Colonic mucosa (tissue), 4 donors: ENCODE results near the gene ADGRB3. TPM values are rescaled to one million over a fixed set of nuclear protein-coding genes. Genes with fewer than 3 reads are reported as not detected.
"Not testable (repeated sequence)": the region's sequence is repeated elsewhere in the genome, so short reads cannot be mapped to it uniquely, and the experiment has no call there.

Experiments used
- DNase-seq: peaks from one replicate; pipeline ENCODE4 v3.0.0-alpha.2; 2020
- H3K27ac ChIP-seq: fragments of 200-600 bp; one replicate; pipeline ENCODE4 v1.8.0; 2021
- H3K27me3 ChIP-seq: fragments of 200-600 bp; one replicate; pipeline ENCODE4 v1.8.0; 2021
- H3K36me3 ChIP-seq: fragments of 200-600 bp; one replicate; pipeline ENCODE4 v1.8.0; 2021
- H3K4me1 ChIP-seq: fragments of 200-600 bp; one replicate; pipeline ENCODE4 v1.8.0; 2021; ENCODE audit warnings: mild to moderate bottlenecking
- H3K4me3 ChIP-seq: fragments of 200-600 bp; one replicate; pipeline ENCODE4 v1.8.0; 2021
- H3K9ac ChIP-seq, 2 donors: one replicate each; pipeline ENCODE4 v1.7.0; 2013; ENCODE audit warnings: control low read depth in 2 of 2, low read depth in 2 of 2, low read length in 2 of 2
- H3K9me3 ChIP-seq: fragments of 200-600 bp; one replicate; pipeline ENCODE4 v1.8.0; 2021
- CTCF ChIP-seq: fragments of 200-600 bp; IDR thresholded peaks from one replicate; pipeline ENCODE4 v1.8.0; 2022; ENCODE audit warnings: antibody characterized with exemption, mild to moderate bottlenecking
- intact Hi-C: fragments of 100-400 bp; cut with DNase I; formaldehyde crosslinking; loops from one replicate; pipeline ENCODE4 v1.14.1; 2022
- total RNA-seq, 2 donors: library from RNA; stranded (reverse); fragmentation: NEBNext Ultra II Directional in 1 of 2; extraction: Animal tissue kit (Norgen Biotek cat#: 25700) in 1 of 2; gene quantifications; one replicate each; pipeline ENCODE4 v1.2.1, GENCODE V29; 2021
- donor health status: healthy.
- donor health status: DM: no; HTN: no; CAD: no.
- donor health status: DM: no; HTN: no; CAD: no.

ADGRB3 gene
- total RNA-seq, 2 donors from 2014 or later: 0.42 to 0.98 TPM

GRCh38 chr6:68876792-68877493 is 241.9 kb downstream of the ADGRB3 start:
- no peak for DNase-seq
- no peak overlapping the region for H3K4me3 ChIP-seq
- intact Hi-C loops: no loop called here
- TF ChIP-seq CTCF: no peak
- no peak overlapping the region for H3K27ac ChIP-seq
- H3K9ac ChIP-seq: no peak overlapping the region
- no peaks in the 10 kb centered on the region for H3K36me3 ChIP-seq
- H3K27me3 ChIP-seq: no peaks in the 10 kb centered on the region
- H3K4me1 ChIP-seq: no peaks in the 10 kb centered on the region
- no peaks in the 10 kb centered on the region for H3K9me3 ChIP-seq

- DNase-seq: no peak
- H3K27me3 ChIP-seq: no peaks in the 10 kb centered on the region
These were observed 245.2 kb downstream of the ADGRB3 start for GRCh38 chr6:68880050-68880813.

GRCh38 chr6:68883325-68883724 is 248.2 kb downstream of the ADGRB3 start:
- H3K9ac ChIP-seq, H3K27me3 ChIP-seq, H3K4me1 ChIP-seq, H3K27ac ChIP-seq, intact Hi-C loops, H3K9me3 ChIP-seq, H3K36me3 ChIP-seq, DNase-seq, H3K4me3 ChIP-seq: not testable (repeated sequence)

More at GRCh38 chr6:68880050-68880813, 245.2 kb downstream of the ADGRB3 start:
- Histone ChIP-seq H3K4me1 (no peaks in the 10 kb centered on the region), H3K9me3 (no peaks in the 10 kb centered on the region), H3K4me3 (no peak overlapping the region), H3K36me3 (no peaks in the 10 kb centered on the region), H3K9ac (no peak overlapping the region), H3K27ac (no peak overlapping the region)
- intact Hi-C loops: no loop called here
- TF ChIP-seq CTCF: no peak

GRCh38 chr6:68891419-68891818 is 256.3 kb downstream of the ADGRB3 start:
- Histone ChIP-seq H3K4me1 (no peaks in the 10 kb centered on the region), H3K9ac (no peak overlapping the region), H3K36me3 (no peaks in the 10 kb centered on the region), H3K27me3 (no peaks in the 10 kb centered on the region), H3K9me3 (no peaks in the 10 kb centered on the region), H3K27ac (no peak overlapping the region), H3K4me3 (no peak overlapping the region)
- TF ChIP-seq CTCF: no peak
- intact Hi-C loops: no loop called here
- no peak for DNase-seq

GRCh38 chr6:68892452-68892851 is 257.4 kb downstream of the ADGRB3 start:
- Histone ChIP-seq H3K27me3 (no peaks in the 10 kb centered on the region), H3K36me3 (no peaks in the 10 kb centered on the region), H3K27ac (no peak overlapping the region), H3K4me3 (no peak overlapping the region), H3K9ac (no peak overlapping the region), H3K9me3 (no peaks in the 10 kb centered on the region), H3K4me1 (no peaks in the 10 kb centered on the region)
- no peak for TF ChIP-seq CTCF
- DNase-seq: no peak
- intact Hi-C loops: no loop called here

- Histone ChIP-seq H3K36me3 (no peaks in the 10 kb centered on the region), H3K4me3 (no peak overlapping the region), H3K4me1 (no peaks in the 10 kb centered on the region), H3K27me3 (no peaks in the 10 kb centered on the region), H3K9me3 (no peaks in the 10 kb centered on the region), H3K9ac (no peak overlapping the region), H3K27ac (no peak overlapping the region)
- intact Hi-C loops: no loop called here
- no peak for DNase-seq
- no peak for TF ChIP-seq CTCF
These were observed 260.8 kb downstream of the ADGRB3 start for GRCh38 chr6:68895929-68896328.
